ENCODE measurements around the gene MYG1.

DNA sequence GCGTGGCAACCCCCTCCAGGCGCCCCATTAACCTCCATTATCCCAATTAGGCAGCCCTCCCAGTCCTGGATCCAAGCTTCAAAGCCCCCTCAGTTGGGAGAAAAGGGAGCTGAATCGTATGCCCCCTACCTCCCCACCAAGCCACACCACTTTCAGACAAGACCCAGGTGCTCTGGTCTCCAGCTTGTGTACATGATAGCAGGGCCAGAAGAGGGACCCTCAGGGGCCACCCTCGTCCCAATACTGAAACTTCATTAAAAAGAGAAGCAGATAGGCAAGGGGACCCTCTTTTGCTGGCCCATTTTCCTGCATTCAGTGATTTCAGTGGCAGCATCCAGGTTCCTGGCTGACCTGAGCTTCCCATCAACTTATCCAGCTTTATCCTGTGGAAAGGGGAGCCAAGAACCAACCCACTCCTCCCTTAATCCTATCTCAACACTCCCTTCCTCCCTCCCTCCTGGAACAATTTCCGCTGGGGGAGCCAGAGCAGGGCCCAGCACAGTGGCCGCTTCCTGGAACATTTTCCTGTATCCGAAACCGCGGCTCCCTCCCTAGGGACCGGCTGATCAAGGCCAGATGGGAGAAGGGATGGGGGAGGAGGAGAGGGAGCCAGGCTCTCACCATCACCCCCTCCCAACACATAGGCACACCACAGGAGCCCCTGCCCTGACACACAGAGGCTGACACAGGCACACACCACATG, 46.1 kb downstream of the MYG1 start:
- no peak; the same call in 1 of the 3 replicates for TF ChIP-seq SMC3 (IDR thresholded peaks at IDR 0.05)
- TF ChIP-seq, protein P1, sequence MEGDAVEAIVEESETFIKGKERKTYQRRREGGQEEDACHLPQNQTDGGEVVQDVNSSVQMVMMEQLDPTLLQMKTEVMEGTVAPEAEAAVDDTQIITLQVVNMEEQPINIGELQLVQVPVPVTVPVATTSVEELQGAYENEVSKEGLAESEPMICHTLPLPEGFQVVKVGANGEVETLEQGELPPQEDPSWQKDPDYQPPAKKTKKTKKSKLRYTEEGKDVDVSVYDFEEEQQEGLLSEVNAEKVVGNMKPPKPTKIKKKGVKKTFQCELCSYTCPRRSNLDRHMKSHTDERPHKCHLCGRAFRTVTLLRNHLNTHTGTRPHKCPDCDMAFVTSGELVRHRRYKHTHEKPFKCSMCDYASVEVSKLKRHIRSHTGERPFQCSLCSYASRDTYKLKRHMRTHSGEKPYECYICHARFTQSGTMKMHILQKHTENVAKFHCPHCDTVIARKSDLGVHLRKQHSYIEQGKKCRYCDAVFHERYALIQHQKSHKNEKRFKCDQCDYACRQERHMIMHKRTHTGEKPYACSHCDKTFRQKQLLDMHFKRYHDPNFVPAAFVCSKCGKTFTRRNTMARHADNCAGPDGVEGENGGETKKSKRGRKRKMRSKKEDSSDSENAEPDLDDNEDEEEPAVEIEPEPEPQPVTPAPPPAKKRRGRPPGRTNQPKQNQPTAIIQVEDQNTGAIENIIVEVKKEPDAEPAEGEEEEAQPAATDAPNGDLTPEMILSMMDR (IDR thresholded peaks at IDR 0.05): no peak
- TF ChIP-seq ZFP36 (IDR thresholded peaks at IDR 0.05; ENCODE audit: borderline replicate concordance, partially characterized antibody): no peak
- TF ChIP-seq RFX5 (IDR thresholded peaks at IDR 0.05): no peak
- no peak for TF ChIP-seq POLR2A (IDR thresholded peaks at IDR 0.05; ENCODE audit: low read length)
- TF ChIP-seq NR3C1 (IDR thresholded peaks at IDR 0.05): no peak

Measured in A549 (cell line).